Stimulated activated CD8-positive, alpha-beta memory T cell treated with anti-CD3 and anti-CD28 coated beads, Interleukin-12 subunit alpha, Interleukin-12 subunit beta, amount 100 ng/mL, for 4 hours (primary cell): ENCODE results near the gene TPMT.
"Not testable (repeated sequence)": the region's sequence is repeated elsewhere in the genome, so short reads cannot be mapped to it uniquely, and the experiment has no call there.

Experiments
- DNase-seq: peaks from one replicate; pipeline ENCODE4 v3.0.0-alpha.2; 2020; ENCODE audit warnings: low read depth

TPMT gene

GRCh38 chr6:18155150-18155863 is 430 bp upstream of the TPMT start, which contains the start of gene KDM1B:
KDM1B (plus strand) TSS chr6:18155422; CDS start chr6:18159896, 4,474 bp downstream.
- peak; percentile 99 for DNase-seq

DNA sequence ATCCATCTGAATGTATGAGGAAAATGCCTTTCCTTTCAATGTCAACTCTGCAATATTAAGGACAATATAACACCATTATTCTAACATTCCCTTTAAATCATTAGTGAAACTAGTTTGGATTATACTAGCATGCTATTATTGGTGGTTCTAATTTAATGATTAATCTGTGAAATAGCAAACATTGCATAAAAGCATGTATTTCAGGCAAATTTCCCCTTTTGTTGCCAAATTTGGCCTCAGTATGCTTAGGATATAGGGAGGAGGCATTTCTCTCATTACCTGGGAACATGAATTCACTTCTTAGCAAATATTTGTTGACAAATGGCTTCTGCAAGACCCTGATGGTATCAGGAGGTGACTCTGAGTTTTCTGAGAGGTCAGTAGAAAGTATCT is 1.6 kb downstream of the TPMT start:
- no peak for DNase-seq

- no peak for DNase-seq
Measured at GRCh38 chr6:18151801-18152200, 3.1 kb downstream of the TPMT start.

DNA sequence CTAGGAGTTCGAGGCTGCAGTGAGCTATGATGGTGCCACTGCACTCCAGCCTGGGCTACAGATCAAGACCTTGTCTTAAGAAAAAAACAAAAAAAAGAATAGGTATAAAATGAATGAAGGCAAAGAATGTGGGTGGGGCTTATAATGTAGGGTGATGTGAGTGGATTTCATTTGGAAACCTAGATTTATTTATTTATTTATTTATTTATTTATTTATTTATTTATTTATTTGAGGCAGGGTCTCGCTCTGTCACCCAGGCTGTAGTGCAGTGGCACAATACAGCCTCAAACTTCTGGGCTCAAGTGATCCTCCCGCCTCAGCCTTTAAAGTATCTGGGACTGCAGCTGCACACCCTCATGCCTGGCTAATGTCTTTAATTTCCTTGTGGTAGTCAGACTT is 3.5 kb downstream of the TPMT start:
- DNase-seq = not testable (repeated sequence)

GRCh38 chr6:18148304-18149025 is 6.4 kb downstream of the TPMT start:
- DNase-seq = no peak

DNA sequence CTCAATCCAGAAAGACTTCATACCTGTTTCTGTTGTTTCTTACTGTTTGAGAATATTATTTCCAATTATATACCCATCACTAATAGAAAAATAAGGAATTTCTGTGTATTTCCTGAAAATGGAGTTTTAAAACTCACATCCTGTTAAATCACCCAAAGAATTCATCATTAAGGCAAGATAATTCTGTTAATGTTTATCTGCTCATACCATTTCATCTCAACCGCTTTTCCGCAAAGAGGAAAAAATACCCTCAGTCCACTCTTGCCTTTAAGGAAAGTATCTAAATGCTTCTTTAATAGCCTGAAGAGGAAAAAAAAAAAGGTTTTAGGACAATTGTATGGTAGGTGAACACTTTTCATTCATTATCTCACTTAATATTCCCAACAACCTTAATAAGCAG is 7.3 kb downstream of the TPMT start:
- DNase-seq = no peak

GRCh38 chr6:18147160-18147559 is 7.7 kb downstream of the TPMT start:
- DNase-seq = no peak

DNA sequence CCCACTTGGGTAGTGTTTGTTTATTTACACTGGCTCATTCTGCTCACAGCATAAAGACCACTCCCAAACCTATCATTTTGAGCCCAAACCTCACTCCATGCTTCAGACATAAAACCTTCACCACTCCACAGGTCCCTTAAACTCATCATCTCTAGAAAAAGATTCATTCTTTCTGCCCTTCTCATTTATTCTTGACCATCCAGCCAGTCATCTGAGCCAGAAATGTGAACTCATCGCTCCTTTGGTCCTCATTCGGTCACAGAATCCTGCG is 12.4 kb downstream of the TPMT start:
- no peak for DNase-seq

DNA sequence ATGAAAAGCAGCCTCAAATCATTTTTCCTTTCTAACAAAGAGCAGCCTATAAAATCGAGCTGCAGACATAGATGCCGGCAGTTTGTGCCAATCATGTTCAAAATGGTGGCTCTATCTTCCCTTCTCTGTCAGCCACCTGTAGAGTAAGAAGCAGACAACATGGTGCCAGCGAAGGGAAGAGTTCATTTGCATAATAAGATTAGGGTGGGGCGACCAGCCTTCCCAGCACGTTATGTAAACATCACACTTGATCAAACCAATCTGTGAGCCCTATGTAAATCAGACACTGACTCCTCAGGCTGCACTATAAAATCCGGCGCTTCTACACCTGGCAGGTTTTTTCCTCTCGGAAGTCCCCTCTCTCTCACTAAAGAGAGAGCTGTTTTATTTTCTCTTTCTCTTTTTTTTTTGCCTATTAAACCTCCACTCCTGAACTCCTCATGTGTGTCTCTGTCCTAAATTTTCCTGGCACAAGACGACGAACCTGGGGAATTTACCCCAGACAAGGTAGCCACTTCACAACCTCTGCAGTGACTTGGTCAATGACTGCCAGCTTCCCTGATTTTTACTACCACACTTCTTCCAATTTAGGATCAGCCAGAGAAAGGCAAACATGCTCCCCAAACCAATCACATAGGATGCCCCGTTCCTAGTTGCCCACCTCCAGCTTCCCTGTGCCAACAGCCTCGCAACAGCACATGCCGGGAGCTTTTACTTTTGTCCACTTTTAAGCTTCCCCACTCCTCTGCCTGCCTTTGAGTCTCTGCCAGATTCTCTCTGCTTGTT is 12.9 kb downstream of the TPMT start:
- no peak for DNase-seq

GRCh38 chr6:18139935-18140621 is 14.8 kb downstream of the TPMT start:
- no peak for DNase-seq

- DNase-seq = no peak
Measured at GRCh38 chr6:18138906-18139305, 16.0 kb downstream of the TPMT start.

DNA sequence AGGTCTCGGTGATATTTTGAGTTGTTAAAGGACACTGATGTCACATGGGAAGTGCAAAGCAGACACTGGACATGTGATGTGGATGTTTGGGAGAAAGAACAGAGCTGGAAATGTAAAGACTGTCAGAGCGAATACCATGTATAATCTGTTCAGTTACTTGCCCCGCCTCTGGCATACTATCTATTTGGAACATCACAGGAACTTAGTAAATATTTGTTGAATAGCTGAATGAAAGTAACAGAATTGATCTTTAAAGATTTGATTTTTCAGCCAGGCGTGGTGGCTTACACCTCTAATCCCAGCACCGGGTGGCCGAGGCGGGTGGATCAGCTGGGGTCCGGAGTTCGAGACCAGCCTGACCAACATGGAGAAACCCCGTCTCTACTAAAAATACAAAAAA is 18.6 kb downstream of the TPMT start:
- no peak for DNase-seq

DNA sequence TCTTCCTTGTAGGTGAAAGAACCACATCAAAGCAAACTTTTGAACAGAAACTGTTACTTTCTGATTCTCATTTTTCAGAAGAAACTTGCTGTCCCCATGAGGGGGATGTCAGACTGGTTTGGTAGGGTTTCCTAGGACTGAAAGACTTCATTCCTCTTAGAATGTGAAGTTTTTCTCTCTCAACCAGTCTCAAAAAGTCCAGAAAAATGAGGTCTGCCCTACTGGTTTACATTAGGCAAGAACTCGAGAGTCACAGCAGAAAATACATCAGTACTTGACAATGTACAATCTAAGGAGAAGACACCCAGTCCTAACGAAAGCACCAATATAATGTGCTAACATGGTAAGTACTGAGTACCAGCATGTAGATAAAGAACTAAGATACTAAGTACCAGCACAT is 19.7 kb downstream of the TPMT start:
- DNase-seq = no peak

DNA sequence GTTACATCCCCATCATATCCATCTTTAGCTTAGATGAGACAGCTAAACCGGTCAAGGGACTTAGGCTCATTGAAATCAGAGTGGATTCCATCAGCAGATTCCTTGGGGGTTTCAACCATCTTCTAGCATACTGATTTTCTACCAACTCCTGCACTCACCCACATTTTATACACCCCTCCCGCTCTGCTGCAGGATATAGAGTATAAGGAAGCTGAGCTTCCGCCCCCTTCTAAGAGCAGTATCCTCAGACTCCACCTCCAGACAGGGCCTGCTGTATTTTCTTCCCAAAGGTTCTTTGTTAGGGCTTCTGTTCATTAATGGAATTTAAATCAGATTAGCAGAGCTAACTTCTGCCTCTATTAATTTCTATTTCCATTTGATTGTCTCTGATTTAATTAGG is 22.5 kb downstream of the TPMT start:
- no peak for DNase-seq

GRCh38 chr6:18126121-18126520 is 28.8 kb downstream of the TPMT start:
- DNase-seq = no peak

GRCh38 chr6:18122128-18123093 is 32.5 kb downstream of the TPMT start, which contains the start of gene NHLRC1:
NHLRC1 (minus strand) TSS chr6:18122677; CDS start chr6:18122606, 71 bp downstream.
- DNase-seq = peak; percentile 57

- DNase-seq = no peak
Measured at GRCh38 chr6:18121580-18122127, 33.2 kb downstream of the TPMT start.

DNA sequence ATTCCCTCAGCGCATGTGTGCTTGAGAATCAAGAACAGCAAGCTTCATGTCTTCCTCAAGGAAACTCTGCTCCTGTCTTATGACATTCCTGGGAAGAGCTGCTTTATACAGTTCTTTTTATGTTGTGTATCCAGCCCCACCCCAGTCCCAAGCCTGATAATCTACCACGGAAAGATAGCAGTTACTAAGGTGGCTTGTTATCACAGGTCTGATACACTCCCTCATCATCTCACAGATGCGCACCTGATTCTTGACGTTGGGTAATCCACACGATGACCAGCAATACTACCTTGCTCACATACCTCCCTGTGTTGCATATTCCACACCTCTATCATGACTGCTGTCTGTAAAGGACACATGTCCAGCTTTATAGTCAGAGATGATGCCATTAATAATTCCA is 35.6 kb downstream of the TPMT start:
- DNase-seq = no peak

GRCh38 chr6:18118330-18118729 is 36.5 kb downstream of the TPMT start:
- DNase-seq = no peak

GRCh38 chr6:18117136-18117535 is 37.7 kb downstream of the TPMT start:
- DNase-seq = no peak

GRCh38 chr6:18115356-18115755 is 39.5 kb downstream of the TPMT start:
- no peak for DNase-seq
